ENCODE measurements around the gene SUPV3L1. TPM values are rescaled to one million over a fixed set of nuclear protein-coding genes. Genes with fewer than 3 reads are reported as not detected.

The SUPV3L1 gene
- total RNA-seq, 4 donors from 2014 or later = 24.6 to 32.0 (median 28.1) TPM

DNA sequence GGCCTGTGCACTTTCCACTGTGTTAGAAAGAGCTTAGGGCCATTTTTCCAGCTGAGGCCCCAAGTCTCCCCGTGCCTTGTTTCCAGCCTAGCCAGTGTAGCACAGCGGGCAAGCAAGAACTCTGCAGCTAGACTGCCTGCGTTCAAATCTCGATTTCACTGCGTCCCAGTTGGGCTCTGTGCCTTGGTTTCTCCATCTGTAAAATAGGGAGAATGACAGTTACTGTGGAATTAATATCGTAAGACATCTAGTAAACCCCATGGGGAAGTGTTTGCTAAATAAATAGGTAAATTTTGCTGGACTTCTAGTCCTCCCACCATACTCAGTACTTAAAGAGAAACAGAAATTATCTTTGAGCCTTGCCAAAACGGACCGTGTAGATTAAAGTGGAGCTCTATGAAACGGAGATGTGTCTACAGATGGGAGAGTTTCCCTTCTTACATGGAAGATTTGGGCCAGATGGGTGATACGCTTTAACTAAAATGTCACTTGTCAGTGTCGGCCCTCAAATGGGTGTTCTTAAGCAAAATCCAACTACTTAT, 36.6 kb downstream of the SUPV3L1 start:
- TF ChIP-seq, protein P1, sequence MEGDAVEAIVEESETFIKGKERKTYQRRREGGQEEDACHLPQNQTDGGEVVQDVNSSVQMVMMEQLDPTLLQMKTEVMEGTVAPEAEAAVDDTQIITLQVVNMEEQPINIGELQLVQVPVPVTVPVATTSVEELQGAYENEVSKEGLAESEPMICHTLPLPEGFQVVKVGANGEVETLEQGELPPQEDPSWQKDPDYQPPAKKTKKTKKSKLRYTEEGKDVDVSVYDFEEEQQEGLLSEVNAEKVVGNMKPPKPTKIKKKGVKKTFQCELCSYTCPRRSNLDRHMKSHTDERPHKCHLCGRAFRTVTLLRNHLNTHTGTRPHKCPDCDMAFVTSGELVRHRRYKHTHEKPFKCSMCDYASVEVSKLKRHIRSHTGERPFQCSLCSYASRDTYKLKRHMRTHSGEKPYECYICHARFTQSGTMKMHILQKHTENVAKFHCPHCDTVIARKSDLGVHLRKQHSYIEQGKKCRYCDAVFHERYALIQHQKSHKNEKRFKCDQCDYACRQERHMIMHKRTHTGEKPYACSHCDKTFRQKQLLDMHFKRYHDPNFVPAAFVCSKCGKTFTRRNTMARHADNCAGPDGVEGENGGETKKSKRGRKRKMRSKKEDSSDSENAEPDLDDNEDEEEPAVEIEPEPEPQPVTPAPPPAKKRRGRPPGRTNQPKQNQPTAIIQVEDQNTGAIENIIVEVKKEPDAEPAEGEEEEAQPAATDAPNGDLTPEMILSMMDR (IDR thresholded peaks at IDR 0.05; ENCODE audit: low read depth) = no peak

DNA sequence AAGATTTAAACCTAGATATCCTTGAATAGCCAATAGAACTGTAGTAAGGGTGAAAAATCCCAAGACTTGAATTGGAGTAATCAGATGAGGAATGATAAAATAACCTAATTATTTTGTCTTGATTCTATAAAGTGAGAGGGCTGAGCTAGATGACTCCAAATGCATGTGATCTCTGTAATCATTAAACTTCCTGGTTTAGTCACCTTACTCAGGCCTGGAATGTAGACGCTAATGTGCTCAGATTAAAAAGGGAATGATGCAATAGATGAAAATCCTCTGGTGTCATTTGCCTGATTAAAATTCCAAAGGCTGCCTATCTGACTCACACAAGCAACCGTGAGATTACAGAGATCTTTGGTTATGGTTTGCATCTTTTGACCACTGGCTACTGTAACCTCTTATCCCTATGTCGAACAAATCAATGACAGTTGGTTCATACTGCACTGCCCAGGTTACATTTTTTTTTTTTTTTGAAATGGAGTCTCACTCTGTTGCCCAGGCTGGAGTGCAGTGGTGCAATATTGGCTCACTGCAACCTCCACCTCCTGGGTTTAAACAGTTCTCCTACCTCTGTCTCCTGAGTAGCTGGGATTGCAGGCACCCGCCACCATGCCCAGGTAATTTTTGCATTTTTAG, 37.2 kb downstream of the SUPV3L1 start:
- TF ChIP-seq, protein P1 (IDR thresholded peaks at IDR 0.05; ENCODE audit: low read depth) = no peak

DNA sequence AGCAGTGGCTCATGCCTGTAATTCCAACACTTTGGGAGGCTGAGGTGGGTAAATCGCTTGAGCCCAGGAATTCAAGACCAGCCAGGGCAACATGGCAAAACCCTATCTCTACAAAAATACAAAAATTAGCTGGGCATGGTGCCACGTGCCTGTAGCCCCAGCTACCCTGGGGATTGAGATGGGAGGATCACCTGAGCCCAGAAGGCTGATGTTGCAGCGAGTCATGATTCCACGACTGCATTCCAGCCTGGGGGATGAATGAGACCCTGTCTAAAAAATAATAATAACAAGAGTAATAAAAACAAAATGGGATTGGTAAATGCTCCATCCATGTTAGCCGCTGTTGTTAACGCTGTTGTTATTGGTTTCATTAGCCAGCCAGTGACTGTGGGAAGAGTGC, 38.8 kb downstream of the SUPV3L1 start:
- TF ChIP-seq, protein P1 (IDR thresholded peaks at IDR 0.05; ENCODE audit: low read depth) = no peak

DNA sequence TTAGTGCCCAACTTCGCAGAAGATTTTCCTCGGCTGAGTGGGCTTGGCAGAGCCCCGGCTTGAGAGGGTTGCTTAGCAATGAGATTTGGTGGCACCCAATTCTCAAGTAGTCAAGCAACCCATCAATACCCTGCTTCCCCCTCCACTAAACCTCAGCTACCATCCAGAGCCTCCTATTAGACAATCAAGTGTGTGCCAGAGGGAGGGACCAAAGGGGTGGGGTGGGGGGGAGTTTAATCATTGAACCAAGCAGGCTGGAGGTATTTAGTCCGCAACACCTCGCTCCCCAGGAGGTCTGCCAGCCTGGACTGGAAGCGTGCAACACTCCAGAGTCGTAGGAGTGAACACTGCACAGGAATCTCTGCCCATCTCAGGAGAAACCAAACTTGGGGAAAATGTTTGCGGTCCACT, 40.0 kb downstream of the SUPV3L1 start, which contains the start of gene HKDC1:
Gene HKDC1, plus strand, starts transcription at position 292 of the 411 bp plus-strand sequence. Its CDS starts 104 bp downstream, at position 396.
- TF ChIP-seq, protein P1 (IDR thresholded peaks at IDR 0.05; ENCODE audit: low read depth) = no peak

DNA sequence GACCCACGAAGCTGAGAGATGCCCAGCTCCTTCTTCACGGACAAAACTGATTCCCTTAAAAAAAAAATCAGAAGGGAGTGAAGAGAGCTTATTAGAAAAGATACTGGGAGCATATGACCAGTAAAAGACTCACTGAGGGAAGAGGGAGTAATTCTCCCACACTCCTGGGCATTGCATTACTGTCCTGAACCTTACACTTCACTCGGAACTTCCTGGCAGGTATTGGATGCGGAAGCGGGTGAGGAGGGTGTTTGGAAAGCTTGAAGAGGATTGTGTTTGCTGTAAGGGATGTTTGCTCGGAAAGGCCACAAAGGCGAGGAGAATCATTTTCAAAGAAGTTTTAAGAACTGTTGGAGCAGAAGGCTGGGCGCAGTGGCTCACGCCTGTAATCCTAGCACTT, 40.5 kb downstream of the SUPV3L1 start:
- TF ChIP-seq, protein P1 (IDR thresholded peaks at IDR 0.05; ENCODE audit: low read depth) = no peak

DNA sequence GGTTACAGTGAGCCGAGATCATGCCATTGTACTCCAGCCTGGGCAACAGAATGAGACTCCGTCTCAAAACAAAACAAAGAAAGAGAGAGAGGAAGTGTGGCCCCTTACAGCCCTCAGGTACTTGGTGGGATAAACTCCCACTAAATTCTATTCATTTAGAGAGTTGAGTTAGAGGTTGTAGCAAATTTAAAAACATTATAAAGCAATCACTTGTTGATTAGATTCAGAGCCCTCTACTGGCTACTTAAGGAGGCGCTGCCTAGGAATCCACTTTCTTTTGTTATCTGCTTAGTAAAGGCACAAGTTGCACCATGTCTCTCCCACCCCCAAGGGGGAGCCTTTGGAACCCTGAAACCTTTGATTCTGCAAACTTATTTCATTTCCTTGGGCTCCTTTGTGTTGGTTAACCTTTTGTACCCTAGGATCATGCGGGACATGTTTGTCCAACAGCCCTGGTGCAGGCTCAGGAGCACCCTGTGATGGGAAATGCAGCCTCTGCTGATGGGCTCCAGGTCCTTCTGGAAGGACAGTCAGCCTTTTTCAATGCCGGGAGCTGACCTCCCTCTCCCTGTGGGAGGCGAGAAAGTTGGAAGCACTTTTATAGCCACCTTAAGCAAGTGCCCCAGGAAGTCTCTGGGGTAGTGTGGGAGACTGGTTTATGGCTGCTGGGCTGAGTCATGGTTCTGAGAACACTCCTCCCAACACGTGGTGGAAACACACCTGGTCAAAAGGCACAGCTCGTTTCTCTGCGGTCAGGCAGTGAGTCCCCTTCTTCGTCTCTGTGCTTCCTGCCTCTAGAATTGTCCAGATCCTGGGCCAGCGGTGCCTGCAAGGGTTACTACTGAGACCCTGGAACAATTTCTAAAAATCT, 42.4 kb downstream of the SUPV3L1 start:
- TF ChIP-seq, protein P1 (IDR thresholded peaks at IDR 0.05; ENCODE audit: low read depth) = no peak

DNA sequence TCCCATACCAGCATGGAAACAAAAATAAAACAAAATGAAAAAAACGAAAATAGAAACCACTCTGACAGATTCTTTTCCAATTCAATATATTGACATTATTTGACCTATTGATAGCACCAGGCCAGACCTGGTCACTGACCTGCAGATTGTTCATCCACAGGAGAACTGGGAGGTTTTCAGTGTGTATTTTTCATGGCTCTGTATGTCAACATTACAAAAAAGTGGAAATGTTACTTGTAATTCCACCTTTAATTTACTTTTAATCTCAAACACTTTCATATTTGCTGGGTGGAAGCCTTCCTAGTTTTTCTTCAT, 43.0 kb downstream of the SUPV3L1 start:
- TF ChIP-seq, protein P1 (IDR thresholded peaks at IDR 0.05; ENCODE audit: low read depth) = no peak
